T follicular helper cell (primary cell): ENCODE results near the gene ARFGAP3.
"Not testable (repeated sequence)": the region's sequence is repeated elsewhere in the genome, so short reads cannot be mapped to it uniquely, and the experiment has no call there.

Experiments used
- DNase-seq: peaks from one replicate; pipeline ENCODE4 v3.0.0-alpha.2; 2020; ENCODE audit warnings: low read depth

The ARFGAP3 gene

DNA sequence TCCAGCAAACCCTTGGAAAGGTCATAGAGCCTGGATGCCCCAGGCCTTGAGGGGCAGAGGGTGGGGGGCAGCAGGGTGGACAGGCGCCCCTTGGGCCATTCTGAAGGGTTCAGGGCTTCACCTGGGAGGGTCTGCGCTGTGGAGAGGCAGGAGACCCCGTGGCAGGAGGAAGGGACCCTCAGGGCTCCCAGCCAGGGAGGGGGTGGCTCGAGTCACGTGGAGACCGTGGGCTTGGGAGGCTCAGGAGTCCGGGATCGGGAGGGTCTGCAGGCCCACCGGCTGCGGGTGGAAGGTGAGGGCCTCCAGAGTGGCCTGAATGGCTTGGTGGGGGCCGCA lies 87.9 kb downstream of the ARFGAP3 start:
- DNase-seq: no peak

DNA sequence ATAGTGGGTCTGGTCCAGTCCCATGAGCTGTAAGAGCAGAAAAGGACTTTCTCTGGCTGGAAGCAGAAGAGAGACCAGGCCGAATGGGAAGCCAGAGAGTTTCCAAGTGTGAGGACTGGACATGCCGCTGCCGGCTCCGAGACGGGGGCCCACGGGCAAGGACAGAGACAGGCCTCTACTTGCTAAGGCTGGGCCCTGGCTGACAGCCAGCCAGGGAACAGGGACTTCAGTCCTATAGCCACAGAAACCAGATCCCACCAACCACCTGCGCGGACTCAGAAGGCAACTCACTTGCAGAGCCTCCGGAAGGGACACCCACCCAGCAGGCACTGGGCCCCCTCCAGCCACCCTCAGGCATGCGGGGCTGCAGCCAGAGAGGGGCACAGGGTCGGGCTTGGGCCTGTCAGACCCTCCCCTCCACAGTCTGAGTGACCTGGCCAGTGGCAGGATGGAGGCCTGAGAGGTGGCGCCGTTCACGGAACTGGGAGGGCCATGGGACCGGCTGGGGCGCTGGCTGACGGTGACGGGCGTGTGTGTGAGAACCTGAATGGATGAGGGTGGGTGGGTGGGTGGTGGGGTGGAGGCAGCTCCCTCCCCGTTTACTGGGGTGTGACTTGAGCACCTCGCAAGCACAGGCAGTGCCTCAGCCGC lies 88.6 kb downstream of the ARFGAP3 start:
- no peak for DNase-seq

DNA sequence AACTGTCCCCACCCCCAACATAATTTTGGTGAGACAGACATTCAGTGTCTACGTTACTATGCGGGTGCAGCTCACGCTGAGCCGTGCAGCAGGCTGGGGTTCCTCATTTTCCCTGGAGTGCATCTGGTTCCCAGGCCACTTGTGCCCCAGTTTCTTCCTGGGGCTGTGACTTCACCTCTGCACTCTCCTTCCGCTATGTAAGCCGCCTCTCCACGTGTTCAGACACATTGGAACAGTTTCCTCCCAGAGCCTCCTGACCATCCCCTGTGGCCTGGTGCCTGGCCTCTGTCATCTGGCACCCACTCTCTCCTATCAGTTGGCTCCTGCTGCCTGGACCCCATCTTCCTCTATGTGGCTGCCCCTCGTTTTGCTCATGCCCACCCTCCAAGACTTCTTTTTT lies 90.2 kb downstream of the ARFGAP3 start:
- no peak for DNase-seq

DNA sequence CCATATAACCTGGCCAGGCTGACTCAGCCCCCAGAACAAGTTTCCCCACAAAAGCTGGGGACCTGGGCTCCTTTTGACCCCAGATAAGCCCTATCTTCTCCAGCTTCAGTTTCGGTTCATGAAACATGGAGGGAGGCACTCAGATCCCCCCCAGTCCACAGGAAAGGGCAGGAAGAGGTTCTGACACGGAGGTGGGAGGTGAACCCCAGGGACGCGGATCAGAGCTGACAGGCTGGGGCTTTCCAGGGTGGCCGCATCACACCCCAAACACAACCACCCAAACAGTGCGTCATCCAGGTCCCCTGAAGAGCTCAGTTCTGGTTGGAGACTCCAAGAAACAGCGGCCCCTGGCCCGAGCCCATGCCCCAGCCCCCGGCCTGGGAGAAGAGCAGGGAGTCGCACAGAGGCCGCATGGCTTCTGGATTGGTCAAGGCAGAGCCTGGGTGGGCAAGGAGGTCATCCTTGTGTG lies 92.1 kb downstream of the ARFGAP3 start:
- DNase-seq: no peak

DNA sequence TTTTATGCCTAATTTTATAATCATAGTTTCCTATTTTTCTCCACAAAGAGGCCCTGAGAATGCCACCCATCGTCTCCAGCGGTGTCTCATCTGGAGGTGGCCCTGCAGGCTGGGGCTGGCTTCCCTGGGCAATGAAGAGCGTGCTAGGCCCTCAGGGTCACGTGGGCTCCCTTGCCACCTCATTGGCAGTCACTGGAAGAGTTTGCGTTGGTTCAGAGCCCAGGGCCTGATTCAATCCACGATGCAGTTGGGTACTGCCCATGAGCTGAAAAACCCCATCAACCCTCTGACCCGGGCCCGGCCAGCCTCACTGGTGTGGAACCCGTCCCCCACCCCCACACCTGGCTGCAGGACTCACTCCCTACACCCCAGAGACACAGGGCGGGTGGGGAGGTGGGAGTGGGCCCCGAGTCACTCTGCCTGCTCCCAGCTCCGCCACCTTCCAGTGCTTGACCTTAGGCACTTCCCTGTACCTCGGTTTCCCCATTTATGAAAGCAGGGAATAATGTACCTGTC lies 93.0 kb downstream of the ARFGAP3 start:
- no peak for DNase-seq

DNA sequence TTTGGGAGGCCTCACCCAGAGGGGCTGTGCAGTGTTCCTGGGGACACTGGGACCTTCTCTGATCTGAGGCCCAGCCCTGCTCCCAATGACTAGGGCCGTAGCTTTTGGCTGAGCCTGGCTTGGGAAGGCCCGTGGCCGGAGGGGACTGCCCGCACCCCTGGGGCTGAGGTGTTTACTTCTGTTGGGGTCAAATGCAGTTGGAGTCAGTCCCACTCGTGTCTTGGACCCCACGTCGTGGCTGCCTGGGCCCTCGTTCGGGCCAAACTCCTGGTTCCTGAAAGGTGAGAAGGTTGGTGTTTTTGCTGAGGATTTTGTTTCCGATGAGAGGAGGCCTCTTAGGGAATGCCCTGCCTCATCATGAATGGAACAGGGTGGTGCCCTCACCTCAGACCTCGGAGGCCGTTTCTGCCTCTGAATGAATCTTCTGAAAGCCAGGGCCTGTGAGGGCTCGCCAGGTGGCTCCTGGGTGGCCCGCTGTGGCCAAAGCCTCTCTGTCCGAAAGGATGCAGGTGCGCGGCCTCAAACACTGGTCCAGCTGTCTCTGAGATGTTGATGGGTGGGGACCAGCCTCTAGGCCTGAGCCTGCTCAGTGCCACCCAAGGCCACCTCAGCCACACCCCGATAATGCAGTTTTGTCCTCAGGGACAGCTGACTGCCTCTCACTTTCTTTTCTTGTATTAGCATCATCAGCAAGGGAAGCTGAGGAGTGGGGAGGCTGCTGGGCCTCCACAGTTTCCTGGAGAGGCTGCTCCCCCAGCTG lies 96.1 kb downstream of the ARFGAP3 start:
- no peak for DNase-seq

DNA sequence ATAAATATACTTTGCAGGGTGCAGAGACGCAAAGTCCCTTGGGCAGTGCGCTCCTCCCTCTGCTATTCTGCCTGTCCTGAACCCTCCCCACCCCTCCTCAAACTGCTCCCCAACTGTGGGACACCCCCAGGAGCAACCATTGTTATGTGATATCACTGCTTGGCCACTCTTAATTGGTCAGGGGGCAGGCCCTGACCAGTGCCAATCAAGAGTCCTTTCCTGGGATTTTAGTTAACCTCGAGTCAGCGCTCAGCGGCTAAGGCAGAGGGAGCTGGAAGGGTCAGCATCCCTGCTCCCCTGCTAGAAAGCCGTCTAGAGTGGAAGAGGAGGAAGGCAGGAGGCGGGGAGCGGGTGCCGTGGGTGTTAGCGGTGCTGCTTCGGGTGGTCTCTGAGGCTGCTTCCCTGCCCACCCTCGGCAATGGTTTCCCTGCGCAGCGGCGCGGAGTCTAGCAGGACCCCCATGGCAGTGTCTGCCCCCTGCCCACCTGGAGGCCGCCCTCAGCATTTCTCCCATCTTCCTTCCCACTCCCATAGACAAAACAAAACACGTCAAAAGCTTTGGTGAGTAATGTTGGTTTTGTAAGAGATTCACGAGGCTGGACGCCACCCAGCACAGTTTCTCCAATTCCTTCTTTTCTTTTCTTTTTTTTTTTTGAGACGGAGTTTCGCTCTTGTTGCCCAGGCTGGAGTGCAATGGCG lies 98.0 kb downstream of the ARFGAP3 start:
- DNase-seq: no peak

DNA sequence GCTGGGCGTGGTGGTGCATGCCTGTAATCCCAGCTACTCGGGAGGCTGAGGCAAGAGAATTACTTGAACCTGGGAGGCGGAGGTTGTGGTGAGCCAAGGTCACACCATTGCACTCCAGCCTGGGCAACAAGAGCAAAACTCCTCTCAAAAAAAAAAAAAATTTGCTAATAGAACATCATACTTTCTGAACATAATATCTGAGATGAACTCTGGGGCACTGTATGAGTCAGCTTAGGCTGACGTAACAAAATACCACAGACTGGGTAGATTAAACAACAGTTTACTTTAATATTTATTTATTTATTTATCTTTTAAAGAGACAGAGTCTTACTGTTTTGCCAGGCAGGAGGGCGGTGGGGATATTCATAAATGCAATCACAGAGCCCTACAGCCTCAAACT lies 101.5 kb downstream of the ARFGAP3 start:
- DNase-seq: not testable (repeated sequence)

DNA sequence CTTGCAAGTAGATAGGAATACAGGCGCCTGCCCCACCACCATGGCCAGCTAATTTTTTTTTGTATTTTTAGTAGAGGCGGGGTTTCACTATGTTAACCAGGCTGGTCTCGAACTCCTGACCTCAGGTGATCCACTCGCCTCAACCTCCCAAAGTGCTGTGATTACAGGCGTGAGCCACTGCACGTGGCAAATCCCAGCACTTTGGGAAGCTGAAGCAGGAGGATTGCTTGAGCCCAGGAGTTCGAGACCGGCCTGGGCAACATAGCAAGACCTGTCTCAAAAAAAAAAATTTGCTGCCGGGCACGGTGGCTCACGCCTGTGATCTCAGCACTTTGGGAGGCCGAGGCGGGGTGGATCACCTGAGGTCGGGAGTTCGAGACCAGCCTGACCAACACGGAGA lies 102.0 kb downstream of the ARFGAP3 start:
- DNase-seq: not testable (repeated sequence)

DNA sequence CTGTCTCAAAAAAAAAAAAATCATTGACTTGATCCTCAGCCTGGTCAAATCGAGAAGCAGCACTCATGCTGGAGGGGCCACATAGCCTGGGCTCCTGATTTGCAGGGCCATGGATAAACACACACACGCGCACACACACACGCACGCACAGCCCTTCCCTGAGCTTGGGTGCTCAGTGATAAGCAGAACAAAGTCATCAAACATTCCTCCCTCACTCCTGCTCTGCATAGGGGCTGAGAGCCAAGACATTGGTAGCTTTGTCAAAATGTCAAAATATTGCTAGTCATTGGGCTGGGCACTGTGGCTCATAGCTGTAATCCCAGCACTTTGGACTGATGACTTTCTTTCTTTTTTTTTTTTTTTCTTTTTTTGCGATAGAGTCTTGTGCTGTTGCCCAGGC lies 102.4 kb downstream of the ARFGAP3 start:
- no peak for DNase-seq

DNA sequence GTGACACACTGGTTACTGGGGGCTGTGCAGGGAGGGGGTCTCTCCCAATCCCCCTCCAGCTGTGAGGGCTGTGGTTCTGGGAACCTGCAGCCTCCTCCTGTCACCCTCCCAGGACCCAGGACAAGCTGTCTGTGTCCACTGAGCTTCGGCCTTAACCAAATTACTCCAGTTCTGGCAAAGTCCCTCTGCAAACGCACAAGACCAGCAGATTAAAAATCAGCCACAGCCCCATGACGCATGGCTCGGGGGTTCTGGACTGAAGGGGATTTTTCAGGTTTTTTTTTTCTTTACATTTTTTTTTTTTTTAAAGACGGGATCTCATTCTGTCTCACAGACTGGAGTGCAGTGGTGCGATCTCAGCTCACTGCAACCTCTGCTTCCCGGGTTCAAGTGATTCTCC lies 104.2 kb downstream of the ARFGAP3 start:
- no peak for DNase-seq

DNA sequence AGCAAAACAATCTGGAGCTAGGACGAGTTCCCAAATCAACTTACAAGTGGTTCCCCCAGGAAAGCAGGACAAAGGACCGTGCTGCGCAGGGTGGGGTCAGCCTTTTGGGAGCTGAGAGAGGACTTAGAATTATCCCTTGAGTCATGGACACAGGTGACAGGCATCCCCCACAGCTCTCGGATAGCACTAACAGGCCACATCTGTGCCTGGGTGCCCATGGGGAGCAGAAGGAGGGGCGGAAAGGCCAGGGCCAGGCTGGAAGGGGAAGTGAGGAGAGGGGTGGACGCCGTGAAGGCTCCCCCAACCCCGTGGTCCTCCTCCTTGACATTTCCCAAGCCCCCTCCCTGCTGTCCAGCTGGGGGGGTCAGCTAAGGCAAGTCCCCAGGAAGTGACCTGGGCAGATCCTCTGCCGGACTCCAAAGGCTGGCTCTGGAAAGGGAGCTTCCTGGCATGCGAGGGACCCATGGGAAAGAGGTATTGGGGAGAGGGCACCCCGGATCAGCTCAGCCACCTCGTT lies 104.8 kb downstream of the ARFGAP3 start:
- DNase-seq: no peak

DNA sequence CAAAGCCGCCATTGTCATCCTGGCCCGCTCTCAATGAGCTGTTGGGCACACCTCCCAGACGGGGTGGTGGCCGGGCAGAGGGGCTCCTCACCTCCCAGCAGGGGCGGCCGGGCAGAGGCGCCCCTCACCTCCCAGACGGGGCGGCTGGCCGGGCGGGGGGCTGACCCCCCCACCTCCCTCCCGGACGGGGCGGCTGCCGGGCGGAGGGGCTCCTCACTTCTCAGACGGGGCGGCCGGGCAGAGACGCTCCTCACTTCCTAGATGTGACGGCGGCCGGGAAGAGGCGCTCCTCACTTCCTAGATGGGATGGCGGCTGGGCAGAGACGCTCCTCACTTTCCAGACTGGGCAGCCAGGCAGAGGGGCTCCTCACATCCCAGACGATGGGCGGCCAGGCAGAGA lies 106.7 kb downstream of the ARFGAP3 start:
- DNase-seq: not testable (repeated sequence)

DNA sequence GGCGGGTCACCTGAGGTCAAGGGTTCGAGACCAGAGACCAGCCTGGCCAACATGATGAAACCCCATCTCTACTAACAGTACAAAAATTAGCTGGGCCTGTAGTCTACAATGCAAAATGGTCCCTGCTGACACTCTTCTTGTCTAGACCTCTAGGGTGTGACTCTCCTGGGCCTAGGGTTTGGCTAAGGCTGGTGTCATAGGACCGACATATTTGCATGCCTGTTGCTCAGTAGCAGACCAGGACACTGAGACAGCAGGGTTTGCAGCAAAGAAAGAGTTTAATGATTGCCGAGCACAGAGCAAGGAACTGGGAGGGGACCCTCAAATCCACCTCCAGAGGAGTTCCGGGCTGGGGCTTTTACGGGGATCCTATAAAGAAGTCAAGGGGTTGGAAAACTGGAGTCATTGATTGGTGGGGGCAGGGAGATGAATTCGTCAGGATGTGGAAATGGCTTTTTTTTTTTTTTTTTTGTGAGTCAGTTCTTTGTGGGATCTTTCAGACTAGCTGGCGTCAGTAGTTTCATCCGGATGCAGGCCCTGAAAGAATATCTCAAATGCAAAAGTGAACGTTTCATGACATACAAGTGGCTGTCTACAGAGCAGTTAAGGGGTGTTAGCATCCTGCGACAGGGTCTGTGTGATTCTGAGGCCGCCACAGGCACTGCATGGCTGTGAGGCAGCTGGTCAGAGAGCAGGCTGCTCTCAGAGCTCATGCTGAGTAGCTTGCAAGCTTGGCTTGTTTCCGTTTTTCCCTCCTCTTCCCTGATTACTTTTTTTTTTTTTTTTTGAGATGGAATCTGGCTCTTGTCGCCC lies 109.2 kb downstream of the ARFGAP3 start:
- DNase-seq: no peak
